WTC11 (cell line): ENCODE measurements around the gene SAP30BP. TPM values are rescaled to one million over a fixed set of nuclear protein-coding genes. Genes with fewer than 3 reads are reported as not detected.

Experiments
- ATAC-seq: fragments of 200-7000 bp; cut with Tn5 transposase; 2 replicates; pipeline ENCODE4 v1.10.0; 2021; ENCODE audit warnings: mild to moderate bottlenecking, moderate library complexity
- CTCF ChIA-PET: fragments of 300-600 bp; sonication (Branson Sonifier 250); formaldehyde crosslinking; loops from one replicate; lab custom pipeline; 2021; ENCODE audit warnings: antibody characterized with exemption; lab: Charles Lee
- POLR2A ChIA-PET: fragments of 350-600 bp; sonication (Branson Sonifier 250); formaldehyde crosslinking; loops from one replicate; lab custom pipeline; 2021; ENCODE audit warnings: antibody characterized with exemption; lab: Charles Lee
- DNase-seq: peaks from one replicate; pipeline ENCODE4 v3.0.0; 2021; ENCODE audit warnings: low spot score
- H3K27ac Mint-ChIP-seq: 2 replicates; pipeline ENCODE4 v1.8.0; 2021; ENCODE audit warnings: mixed read lengths
- H3K27me3 Mint-ChIP-seq: 2 replicates; pipeline ENCODE4 v1.8.0; 2021; ENCODE audit warnings: low read depth, mild to moderate bottlenecking, moderate library complexity, mixed read lengths
- H3K36me3 Mint-ChIP-seq: 2 replicates; pipeline ENCODE4 v1.8.0; 2021; ENCODE audit warnings: mixed read lengths
- H3K4me1 Mint-ChIP-seq: 2 replicates; pipeline ENCODE4 v1.8.0; 2022; ENCODE audit warnings: mixed read lengths
- H3K4me3 Mint-ChIP-seq: 2 replicates; pipeline ENCODE4 v1.8.0; 2021; ENCODE audit warnings: mild to moderate bottlenecking, moderate library complexity, mixed read lengths
- H3K9me3 Mint-ChIP-seq: 2 replicates; pipeline ENCODE4 v1.8.0; 2021; ENCODE audit warnings: mixed read lengths
- CDX4 ChIP-seq: fragments of 250-450 bp; sonication (Bioruptor Pico); IDR thresholded peaks from 2 replicates; pipeline ENCODE4 v1.9.0; 2021; ENCODE audit warnings: moderate library complexity, mild to moderate bottlenecking, inconsistent platforms, borderline replicate concordance
- CREB1 ChIP-seq: sonication (generic); formaldehyde crosslinking; IDR thresholded peaks from 2 replicates; pipeline ENCODE4 v1.8.0; 2023; ENCODE audit warnings: mild to moderate bottlenecking, missing genetic modification reagents
- GABPB1 ChIP-seq: sonication (generic); formaldehyde crosslinking; IDR thresholded peaks from 2 replicates; pipeline ENCODE4 v1.8.1; 2023; ENCODE audit warnings: mild to moderate bottlenecking, missing genetic modification reagents
- HMGA2 ChIP-seq: fragments of 250-450 bp; sonication (Bioruptor Pico); IDR thresholded peaks from 2 replicates; pipeline ENCODE4 v1.4.0; 2021; ENCODE audit warnings: mild to moderate bottlenecking, moderate library complexity
- IRF1 ChIP-seq: sonication (generic); formaldehyde crosslinking; IDR thresholded peaks from 2 replicates; pipeline ENCODE4 v1.8.0; 2023; ENCODE audit warnings: missing genetic modification reagents
- MLX ChIP-seq: sonication (generic); formaldehyde crosslinking; IDR thresholded peaks from 2 replicates; pipeline ENCODE4 v1.8.1; 2023; ENCODE audit warnings: mild to moderate bottlenecking, missing genetic modification reagents, moderate library complexity
- NFE2L1 ChIP-seq: sonication (generic); formaldehyde crosslinking; IDR thresholded peaks from 2 replicates; pipeline ENCODE4 v1.8.1; 2023; ENCODE audit warnings: missing genetic modification reagents
- NR3C1 ChIP-seq: sonication (generic); formaldehyde crosslinking; conservative IDR thresholded peaks from 2 replicates; pipeline ENCODE4 v1.8.1; 2023; ENCODE audit warnings: low read depth, mild to moderate bottlenecking, missing genetic modification reagents
- PRDM15 ChIP-seq: sonication (generic); formaldehyde crosslinking; IDR thresholded peaks from 2 replicates; pipeline ENCODE4 v1.8.0; 2022; ENCODE audit warnings: missing genetic modification reagents
- PRRX2 ChIP-seq: fragments of 250-450 bp; sonication (Bioruptor Pico); IDR thresholded peaks from 2 replicates; pipeline ENCODE4 v1.8.0; 2021; ENCODE audit warnings: mild to moderate bottlenecking
- SMAD3 ChIP-seq: sonication (generic); formaldehyde crosslinking; IDR thresholded peaks from 2 replicates; pipeline ENCODE4 v1.8.0; 2022; ENCODE audit warnings: missing genetic modification reagents, mild to moderate bottlenecking, borderline replicate concordance
- SOX15 ChIP-seq: fragments of 250-450 bp; sonication (Bioruptor Pico); IDR thresholded peaks from 2 replicates; pipeline ENCODE4 v1.9.0; 2021; ENCODE audit warnings: mild to moderate bottlenecking
- SP1 ChIP-seq: sonication (generic); formaldehyde crosslinking; conservative IDR thresholded peaks from 2 replicates; pipeline ENCODE4 v1.8.1; 2022; ENCODE audit warnings: missing genetic modification reagents
- STAT6 ChIP-seq: sonication (generic); formaldehyde crosslinking; conservative IDR thresholded peaks from 2 replicates; pipeline ENCODE4 v1.8.1; 2023; ENCODE audit warnings: mild to moderate bottlenecking, low read depth, missing genetic modification reagents, moderate library complexity
- TCF7 ChIP-seq: sonication (generic); formaldehyde crosslinking; IDR thresholded peaks from 2 replicates; pipeline ENCODE4 v1.8.0; 2022; ENCODE audit warnings: mild to moderate bottlenecking, low read depth, missing genetic modification reagents, moderate library complexity
- ZNF263 ChIP-seq: sonication (generic); formaldehyde crosslinking; IDR thresholded peaks from 2 replicates; pipeline ENCODE4 v1.8.1; 2022; ENCODE audit warnings: low read depth, mild to moderate bottlenecking, moderate library complexity, missing genetic modification reagents
- ZNF416 ChIP-seq: fragments of 250-450 bp; sonication (Bioruptor Pico); IDR thresholded peaks from 2 replicates; pipeline ENCODE4 v1.9.0; 2021; ENCODE audit warnings: mild to moderate bottlenecking, inconsistent platforms
- ZNF425 ChIP-seq: fragments of 250-450 bp; sonication (Bioruptor Pico); conservative IDR thresholded peaks from 2 replicates; pipeline ENCODE4 v1.9.0; 2021; ENCODE audit warnings: mild to moderate bottlenecking
- total RNA-seq: library from RNA; stranded (reverse); gene quantifications from 3 replicates; pipeline ENCODE4 v1.2.3, GENCODE V29; 2021

Gene SAP30BP
- total RNA-seq, 1 experiment from 2014 or later = 86.8 TPM

GRCh38 chr17:75670868-75671267 lies 3.7 kb downstream of the SAP30BP start:
- Mint-ChIP-seq H3K4me1 (peaks cover 10% of the 10 kb centered on the region), H3K4me3 (no peak overlapping the region), H3K9me3 (no peaks in the 10 kb centered on the region), H3K36me3 (peaks cover 37% of the 10 kb centered on the region), H3K27ac (no peak overlapping the region), H3K27me3 (no peaks in the 10 kb centered on the region)
- POLR2A ChIA-PET = no interaction called here
- no peak for TF ChIP-seq SMAD3 (CRISPR knock-in tag)
- TF ChIP-seq TCF7 (CRISPR knock-in tag) = no peak
- TF ChIP-seq HMGA2 (CRISPR knock-in tag) = no peak
- TF ChIP-seq NR3C1 (CRISPR knock-in tag) = no peak
- no peak for TF ChIP-seq NFE2L1 (CRISPR knock-in tag)
- no peak for TF ChIP-seq IRF1 (CRISPR knock-in tag)
- no peak for TF ChIP-seq PRRX2 (CRISPR knock-in tag)
- no peak for TF ChIP-seq CDX4 (CRISPR knock-in tag)
- DNase-seq (no peak), ATAC-seq (no peak)
- CTCF ChIA-PET = interaction anchor here (5.2 to 5.6 kb wide), 2 partner anchors 37 to 78 kb away, joined by 23 to 72 read pairs; partner anchors contain the start of gene SMIM5

- Mint-ChIP-seq H3K36me3 (peaks cover 42% of the 10 kb centered on the region), H3K4me1 (peaks cover 6% of the 10 kb centered on the region), H3K27ac (no peak overlapping the region), H3K27me3 (no peaks in the 10 kb centered on the region), H3K9me3 (no peaks in the 10 kb centered on the region), H3K4me3 (no peak overlapping the region)
- DNase-seq = no peak
- ChIA-PET POLR2A (no interaction called here), CTCF (interaction anchor here (0.8 to 5.6 kb wide), 6 partner anchors 20 to 82 kb away, joined by 3 to 72 read pairs (median 5); partner anchors contain the start of gene SMIM5)
- ATAC-seq = no peak
- TF ChIP-seq SOX15 (CRISPR knock-in tag) = no peak
- no peak for TF ChIP-seq ZNF263 (CRISPR knock-in tag)
- no peak for TF ChIP-seq STAT6 (CRISPR knock-in tag)
These were observed 4.9 kb downstream of the SAP30BP start for GRCh38 chr17:75672011-75672410.

- DNase-seq = no peak
- H3K9me3 Mint-ChIP-seq = no peaks in the 10 kb centered on the region
- TF ChIP-seq PRRX2 (CRISPR knock-in tag) (no peak), ZNF416 (CRISPR knock-in tag) (no peak), ZNF425 (CRISPR knock-in tag) (no peak), PRDM15 (CRISPR knock-in tag) (no peak), GABPB1 (CRISPR knock-in tag) (no peak), SP1 (CRISPR knock-in tag) (no peak), MLX (no peak), CREB1 (CRISPR knock-in tag) (no peak)
- no peak for ATAC-seq
- 0 out of 2 replicates have a peak overlapping the region, but pooled peaks have one; percentile 32 for H3K27ac Mint-ChIP-seq
- ChIA-PET CTCF (interaction anchor here (1.9 to 5.6 kb wide), 4 partner anchors 15 to 80 kb away, joined by 6 to 72 read pairs (median 19); partner anchors contain the start of gene SMIM5), POLR2A (no interaction called here)
- H3K4me1 Mint-ChIP-seq = peaks cover 1% of the 10 kb centered on the region
- peaks cover 42% of the 10 kb centered on the region for H3K36me3 Mint-ChIP-seq
- no peak overlapping the region for H3K4me3 Mint-ChIP-seq
- H3K27me3 Mint-ChIP-seq = no peaks in the 10 kb centered on the region
These were observed 6.3 kb downstream of the SAP30BP start for GRCh38 chr17:75673487-75673886.
